Epidermal melanocyte (primary cell): ENCODE results near the gene PODNL1.
"Not testable (repeated sequence)": the region's sequence is repeated elsewhere in the genome, so short reads cannot be mapped to it uniquely, and the experiment has no call there.

ENCODE experiments used
- DNase-seq: peaks from one replicate; pipeline ENCODE4 v3.0.0; 2011; ENCODE audit warnings: low spot score; ENCODE audit not compliant: insufficient read length

PODNL1 gene

GRCh38 chr19:13973479-13973878, 35.3 kb upstream of the PODNL1 start:
- not testable (repeated sequence) for DNase-seq

GRCh38 chr19:13972368-13973155, 34.3 kb upstream of the PODNL1 start:
- no peak for DNase-seq

DNA sequence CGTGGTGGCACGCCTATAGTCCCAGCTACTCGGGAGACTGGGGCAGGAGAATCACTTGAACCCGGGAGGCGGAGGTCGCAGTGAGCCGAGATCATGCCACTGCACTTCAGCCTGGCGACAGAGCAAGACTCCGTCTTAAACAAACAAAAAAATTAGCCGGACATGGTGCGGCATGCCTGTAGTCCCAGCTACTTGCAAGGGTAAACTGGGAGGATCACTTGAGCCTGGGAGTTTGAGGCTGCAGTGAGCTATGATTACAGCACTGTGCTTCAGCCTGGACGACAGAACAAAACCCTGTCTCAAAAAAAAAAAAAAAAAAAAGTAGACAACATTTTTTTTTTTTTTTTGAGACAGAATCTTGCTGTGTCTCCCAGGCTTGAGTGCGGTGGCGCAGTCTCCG, 33.7 kb upstream of the PODNL1 start:
- DNase-seq: not testable (repeated sequence)

GRCh38 chr19:13969897-13970296, 31.7 kb upstream of the PODNL1 start:
- DNase-seq: no peak

GRCh38 chr19:13968999-13969398, 30.8 kb upstream of the PODNL1 start:
- no peak for DNase-seq

DNA sequence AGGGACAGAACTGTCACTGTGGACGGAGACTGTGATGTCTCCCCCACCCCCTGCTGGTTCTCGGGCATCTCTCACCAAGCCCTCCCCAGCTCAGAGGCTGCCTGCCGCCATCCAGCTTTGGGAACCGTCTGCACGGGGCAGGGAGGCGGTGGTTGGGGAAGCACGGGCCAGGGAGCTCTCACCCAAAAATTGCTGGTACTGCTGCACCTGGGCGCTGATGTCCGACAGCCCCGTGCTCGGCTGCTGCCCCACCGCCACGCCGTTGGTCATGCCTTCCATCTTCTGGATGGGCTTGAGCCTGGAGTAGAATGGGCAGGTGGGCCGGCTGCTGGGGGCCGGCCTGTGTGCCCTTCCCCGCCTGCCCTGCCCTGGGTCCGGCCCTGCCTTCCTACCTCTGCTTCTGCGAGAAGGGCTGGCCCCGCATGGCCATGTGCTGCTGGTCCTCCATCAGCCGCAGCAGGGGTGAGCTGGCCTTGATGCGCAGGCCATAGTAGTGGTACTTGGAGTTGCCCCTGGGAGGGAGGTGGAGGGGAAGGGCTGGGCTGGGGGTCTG, 30.2 kb upstream of the PODNL1 start:
- DNase-seq: no peak

GRCh38 chr19:13967206-13967605, 29.0 kb upstream of the PODNL1 start:
- not testable (repeated sequence) for DNase-seq

- no peak for DNase-seq
These were observed 28.5 kb upstream of the PODNL1 start for GRCh38 chr19:13966684-13967128.

DNA sequence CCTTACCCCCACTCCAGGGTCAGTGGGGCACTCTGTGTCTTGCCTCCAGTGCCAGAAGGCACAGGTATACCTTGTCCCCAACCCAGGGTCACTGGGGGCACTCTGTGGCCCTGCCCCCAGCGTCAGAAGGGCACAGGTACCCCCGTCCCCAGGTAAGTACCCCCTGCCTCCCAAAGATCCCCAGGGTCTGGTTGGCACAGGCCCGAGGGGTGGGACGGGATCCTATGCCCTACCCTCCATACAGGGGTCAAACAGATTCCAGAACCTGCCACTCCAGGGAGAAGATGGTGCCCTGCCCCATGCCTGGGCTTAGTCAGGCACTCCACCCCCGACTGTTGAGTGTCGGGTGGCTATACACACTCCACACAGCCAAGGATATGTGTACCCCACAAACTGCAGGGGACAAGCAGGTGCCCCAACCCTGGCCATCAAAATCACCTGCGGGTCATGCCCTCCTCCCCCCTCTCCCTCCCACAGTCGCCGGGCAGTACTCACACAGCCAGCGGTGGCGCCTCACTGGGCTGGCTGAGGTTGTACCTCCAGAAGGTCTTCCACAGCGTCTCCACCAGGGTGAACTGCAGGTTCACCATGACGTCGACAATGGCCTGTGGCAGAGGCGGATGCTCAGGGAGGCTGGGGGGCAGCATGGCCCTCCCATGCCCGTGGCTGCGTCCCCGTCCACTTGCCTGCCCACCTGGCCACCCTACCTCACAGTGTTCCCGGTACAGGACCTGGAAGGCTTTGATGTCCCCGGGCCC, 27.9 kb upstream of the PODNL1 start:
- DNase-seq: no peak

GRCh38 chr19:13965377-13965896, 27.2 kb upstream of the PODNL1 start:
- no peak for DNase-seq

DNA sequence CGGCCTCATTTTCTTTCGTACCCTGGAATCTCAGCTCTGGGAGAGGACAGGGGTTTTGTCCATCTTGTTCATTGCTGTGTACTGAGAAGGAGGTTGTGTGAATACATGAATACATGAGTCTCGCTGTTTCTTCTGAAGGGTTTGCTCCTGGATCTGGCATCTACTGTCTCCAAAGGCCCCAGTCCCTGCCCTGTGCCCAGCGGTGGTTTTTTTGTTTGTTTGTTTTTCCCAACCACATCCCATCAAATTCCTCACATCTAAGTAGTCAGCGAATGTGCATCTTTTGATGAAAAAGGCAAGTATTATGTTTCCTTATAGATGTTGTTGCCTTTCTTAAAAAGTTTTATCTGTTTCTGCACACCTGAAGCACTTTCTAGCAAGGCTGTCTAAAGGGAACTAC, 26.6 kb upstream of the PODNL1 start:
- no peak for DNase-seq

DNA sequence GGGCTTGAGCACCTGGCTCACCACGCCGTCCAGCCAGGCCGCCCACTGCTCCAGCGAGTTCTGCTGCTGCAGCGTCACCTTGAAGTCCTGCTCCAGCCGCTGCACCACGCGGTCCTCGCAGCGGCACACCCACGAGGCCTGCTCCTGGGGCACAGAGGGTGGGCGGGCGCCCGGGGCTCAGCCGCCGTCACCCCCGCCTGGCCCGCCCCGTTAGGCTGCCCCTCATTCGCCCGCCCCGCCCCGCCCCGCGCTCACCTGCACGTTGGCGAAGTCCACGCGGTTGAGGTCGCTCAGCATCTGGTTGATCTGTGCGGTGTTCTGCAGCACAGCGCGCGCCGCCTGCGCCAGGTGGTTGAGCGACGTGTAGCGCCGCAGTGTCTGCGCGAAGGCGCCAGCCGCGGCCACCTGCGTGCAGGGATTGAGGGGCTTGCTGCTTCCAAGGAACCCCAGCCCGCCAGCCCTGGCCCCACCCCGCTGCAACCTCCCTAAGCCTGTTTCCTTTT, 25.4 kb upstream of the PODNL1 start:
- DNase-seq: no peak

DNA sequence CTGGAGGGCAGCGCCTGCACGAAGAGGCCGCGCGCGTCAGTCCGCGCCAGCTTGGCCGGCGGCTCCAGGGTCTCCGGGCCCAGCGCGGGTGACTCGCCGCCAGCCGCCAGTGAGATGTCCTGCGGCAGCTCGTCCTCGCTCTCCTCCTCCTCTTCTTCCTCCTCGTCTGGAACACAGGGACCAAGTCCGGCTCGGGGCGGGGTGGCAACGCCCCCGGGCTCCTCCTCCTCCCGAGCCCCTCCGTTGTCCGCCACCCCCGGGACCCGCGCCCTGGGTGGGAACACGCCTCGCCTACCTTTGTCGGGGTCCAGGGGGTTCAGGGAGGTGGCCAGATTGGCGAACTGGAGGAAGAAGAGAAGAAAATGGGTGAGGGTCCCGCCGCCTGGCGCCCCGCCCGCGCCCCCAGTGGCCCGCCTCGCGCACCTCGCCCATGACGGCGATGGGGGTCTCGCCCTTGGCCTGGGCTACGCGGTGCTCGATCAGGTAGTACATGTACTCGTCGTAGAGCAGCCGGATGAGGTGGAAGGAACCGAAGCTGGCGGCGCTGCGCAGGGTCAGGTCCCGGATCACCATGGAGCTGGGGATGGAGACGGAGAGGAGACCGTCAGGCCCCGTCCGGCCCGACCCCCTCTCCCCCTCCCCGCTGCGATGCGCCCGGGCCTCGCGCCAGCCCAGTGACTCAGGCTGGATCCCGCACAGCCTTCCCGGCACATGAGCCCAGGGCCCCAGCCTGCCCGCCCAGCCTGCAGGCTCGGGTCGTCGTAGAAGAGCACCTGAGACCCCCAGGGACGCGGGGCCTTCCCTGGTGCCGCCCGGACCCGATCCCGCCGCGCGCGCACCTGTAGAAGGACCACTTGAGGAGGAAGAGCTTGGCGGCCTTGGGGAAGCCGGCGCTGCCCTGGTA, 24.7 kb upstream of the PODNL1 start:
- DNase-seq: no peak

DNA sequence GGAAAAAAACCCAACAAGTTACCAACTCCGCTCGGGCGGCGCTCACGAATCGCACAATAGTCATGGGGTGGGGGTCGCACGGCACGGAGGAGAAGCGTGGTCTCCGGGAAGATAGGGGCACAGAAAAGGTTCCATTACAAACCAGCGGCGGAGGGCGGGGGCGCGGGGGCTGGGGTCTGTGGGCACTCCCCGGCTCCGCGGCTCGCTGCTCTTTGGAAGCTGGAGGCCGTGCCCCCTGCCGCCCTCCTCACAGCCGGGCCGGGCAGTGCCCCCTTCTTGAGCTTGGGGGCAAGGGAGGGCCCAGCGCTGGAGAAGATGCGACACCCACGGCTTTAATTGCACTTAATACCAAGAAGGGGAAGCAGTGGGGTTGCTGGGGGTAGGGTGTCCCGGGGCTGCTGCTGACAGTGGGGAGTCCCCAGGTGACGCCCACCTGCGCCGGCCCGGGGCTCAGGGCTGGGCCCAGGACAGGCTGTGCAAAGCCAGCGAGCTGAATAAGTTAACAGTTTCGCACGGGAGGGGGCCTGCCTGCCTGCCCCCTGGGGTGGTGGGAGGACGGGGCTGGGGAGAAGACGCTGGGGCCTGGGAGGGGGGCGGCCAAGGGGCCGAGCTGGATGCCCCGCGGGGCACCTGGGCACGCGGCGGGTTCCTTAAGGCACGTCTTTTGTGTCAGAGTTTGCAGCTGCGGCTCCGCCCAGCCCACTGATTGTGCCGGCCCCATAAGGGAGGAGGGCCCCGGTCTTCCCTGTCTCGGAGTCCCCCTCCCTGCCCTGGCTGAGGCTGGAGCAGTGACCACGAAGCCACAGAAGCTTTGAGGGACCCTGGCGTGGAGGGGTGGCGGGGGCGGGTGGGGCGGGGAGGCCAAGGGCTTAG, 23.8 kb upstream of the PODNL1 start:
- DNase-seq: no peak

GRCh38 chr19:13960863-13961784, 22.9 kb upstream of the PODNL1 start:
- DNase-seq: no peak

GRCh38 chr19:13959962-13960862, 22.0 kb upstream of the PODNL1 start:
- DNase-seq: no peak

DNA sequence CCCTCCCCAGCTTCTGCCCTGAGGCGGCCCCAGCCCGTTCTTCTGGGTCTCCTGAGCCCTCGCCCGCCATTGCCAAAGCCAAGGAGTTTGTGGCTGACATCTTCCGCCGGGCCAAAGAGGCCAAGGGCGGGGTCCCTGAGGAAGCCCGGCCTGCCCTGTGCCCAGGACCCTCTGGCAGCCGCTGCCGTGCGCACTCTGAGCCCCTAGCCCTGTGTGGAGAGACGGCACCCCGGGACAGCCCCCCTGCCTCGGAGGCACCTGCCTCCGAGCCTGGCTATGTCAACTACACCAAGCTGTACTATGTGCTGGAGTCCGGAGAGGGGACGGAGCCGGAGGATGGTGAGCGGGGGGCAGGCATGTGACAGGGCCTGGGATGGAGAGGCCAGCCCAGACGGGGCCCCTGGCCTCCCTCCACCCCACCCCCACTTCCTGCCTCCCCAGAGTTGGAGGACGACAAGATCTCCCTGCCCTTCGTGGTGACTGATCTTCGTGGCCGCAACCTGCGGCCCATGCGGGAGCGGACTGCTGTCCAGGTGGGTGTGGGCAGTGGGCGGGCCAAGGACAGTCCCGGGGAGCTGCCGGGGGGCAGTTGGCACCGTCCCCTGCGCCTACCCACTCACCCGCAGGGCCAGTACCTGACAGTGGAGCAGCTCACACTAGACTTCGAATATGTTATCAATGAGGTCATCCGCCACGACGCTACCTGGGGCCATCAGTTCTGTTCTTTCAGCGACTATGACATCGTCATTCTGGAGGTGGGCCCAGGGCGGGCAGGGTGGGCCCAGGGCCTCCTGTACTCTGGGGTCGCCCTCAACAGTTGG, 21.1 kb upstream of the PODNL1 start:
- DNase-seq: no peak
